ENCODE data around the gene PREX1.
A peak's percentile ranks its signal among the peaks of the same experiment; 100 is the strongest.
"Not testable (repeated sequence)": the region's sequence is repeated elsewhere in the genome, so short reads cannot be mapped to it uniquely, and the experiment has no call there.

The PREX1 gene

DNA sequence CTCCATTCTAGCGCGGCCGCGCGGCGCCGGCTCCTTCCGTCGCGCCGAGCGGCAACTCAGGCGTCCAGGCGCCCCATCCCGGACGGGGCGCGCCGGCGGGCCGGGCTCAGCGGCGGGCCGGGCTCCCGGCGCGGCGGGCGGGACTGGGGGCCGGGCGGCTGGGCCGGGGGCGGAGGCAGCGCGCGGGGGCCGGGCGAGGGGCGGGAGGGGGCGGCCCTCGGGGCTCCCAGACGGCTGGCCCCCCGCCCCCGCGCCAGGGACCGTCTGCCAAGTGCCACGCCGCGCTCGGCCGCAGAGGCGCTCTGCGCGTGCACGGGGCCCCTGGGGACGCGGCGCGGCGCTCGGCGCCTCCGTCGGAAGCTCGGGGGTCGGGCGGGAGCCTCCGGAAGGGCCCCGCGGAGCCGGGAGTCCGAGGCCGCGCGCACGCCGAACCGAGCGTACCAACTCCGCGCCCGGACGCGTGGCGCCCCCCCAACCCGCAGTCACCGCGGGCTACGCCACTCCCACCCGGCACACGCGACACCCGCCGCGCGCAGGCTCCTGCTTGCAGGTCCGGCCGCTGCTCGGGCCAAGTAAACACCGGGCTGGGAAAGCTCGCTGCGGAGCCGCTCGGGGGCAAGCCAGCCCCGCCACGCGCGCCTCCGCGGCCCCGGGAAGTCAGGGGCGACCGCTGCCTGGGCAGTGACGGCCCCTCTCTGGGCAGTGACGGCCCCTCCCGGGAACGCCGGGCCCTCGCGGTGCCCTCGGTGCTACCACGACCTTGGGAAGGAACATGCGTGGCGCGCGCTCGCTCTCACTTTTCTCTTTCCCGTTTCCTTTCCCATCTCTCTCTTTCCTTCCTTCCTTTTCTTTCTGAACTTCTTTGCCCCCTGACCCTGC, at the start of gene PREX1:
PREX1 (minus strand) TSS at position 145 of the 879 bp plus-strand sequence; CDS start at position 6, 139 bp downstream.
- DNase-seq (ENCODE audit: low spot score): peak; percentile 99
- TF ChIP-seq CTCF (IDR thresholded peaks at IDR 0.05; ENCODE audit: extremely low read depth, missing control alignments): no peak

- no peak for TF ChIP-seq CTCF (IDR thresholded peaks at IDR 0.05; ENCODE audit: extremely low read depth, missing control alignments)
- peak; percentile 36 for DNase-seq (ENCODE audit: low spot score)
Measured at GRCh38 chr20:48877304-48877703, 49.5 kb upstream of the PREX1 start.

DNA sequence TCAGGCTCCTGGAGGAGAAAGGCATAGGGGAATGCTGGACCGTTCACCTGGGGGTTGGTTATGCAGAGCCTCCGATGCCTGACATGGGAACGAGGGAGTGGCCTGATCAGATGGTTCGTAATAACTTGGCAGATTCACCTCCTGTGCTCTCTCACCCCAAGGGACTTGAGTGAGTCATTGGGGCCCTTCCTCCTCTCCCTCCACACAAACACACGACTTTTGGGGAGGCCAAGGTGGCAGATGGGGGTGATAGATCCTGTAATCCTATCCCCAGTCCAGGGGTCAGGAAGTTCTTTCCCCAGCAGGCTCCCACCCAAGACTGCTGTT, 48.1 kb upstream of the PREX1 start:
- TF ChIP-seq CTCF (IDR thresholded peaks at IDR 0.05; ENCODE audit: extremely low read depth, missing control alignments): no peak
- no peak for DNase-seq (ENCODE audit: low spot score)

DNA sequence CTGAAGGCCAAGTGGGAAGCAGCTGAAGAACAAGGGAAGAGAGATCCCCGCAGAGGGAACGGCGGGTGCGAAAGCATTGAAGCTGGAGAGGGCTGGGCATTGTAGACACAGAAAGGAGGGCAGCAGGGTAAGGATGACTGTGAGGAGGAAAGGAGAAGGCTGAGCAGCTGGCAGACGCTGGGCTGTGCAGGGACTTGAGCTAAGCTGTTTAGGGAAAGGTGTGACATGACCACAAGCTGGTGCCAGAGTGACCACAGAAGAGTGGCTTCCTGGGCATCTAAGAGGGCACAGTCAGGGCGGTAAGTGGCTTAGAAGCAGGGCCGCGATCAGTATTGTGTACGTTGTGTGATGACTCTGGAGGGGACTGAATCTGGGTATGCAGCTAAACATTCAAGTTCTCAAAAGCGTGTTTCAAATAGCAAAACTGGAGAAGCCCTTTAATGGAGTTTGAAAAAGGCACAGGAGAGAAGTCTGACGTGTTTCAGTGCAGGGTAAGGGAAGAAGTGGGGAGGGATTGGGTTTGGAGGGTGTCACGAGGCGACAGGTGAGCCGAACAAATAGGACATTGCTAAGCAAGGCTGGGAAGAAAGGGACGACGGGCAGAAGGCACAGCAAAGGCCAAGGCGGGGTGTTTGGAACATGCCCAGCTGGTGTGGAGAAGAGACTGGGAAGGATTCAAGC, 47.6 kb upstream of the PREX1 start:
- DNase-seq (ENCODE audit: low spot score): no peak
- TF ChIP-seq CTCF (IDR thresholded peaks at IDR 0.05; ENCODE audit: extremely low read depth, missing control alignments): no peak

DNA sequence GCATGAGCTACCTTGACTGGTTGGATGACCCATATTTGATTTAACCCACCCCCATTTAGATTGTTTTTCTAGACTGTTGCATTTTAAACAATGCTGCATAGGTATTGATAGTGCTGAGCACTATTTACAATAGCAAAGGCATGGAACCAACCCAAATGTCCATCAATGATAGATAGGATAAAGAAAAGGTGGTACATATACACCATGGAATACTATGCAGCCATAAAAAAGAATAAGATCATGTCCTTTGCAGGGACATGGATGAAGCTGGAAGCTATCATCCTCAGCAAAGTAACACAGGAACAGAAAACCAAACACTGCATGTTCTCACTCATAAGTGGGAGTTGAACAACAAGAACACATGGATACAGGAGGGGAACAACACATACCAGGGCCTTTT, 41.6 kb upstream of the PREX1 start:
- not testable (repeated sequence) for DNase-seq (ENCODE audit: low spot score)

DNA sequence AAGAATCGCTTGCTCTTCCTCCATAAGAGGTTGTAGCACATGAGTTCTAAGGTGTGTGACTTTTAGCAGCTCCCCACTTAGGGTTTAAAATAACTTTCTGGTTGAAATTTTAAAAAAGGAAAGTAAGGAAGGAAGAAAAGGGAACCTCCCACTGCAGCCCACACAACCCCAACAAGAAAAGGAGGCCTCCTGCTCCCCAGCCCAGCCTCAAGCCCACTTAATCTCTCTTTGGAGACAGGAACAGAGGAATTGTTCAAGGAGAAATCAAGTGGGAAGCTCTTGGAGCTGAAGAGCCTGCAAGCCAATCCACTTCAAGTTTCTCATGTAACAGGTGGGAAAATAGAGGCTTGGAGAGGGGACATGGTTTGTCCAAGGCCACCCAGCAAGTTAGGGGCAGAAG, 39.1 kb upstream of the PREX1 start:
- TF ChIP-seq CTCF (IDR thresholded peaks at IDR 0.05; ENCODE audit: extremely low read depth, missing control alignments): no peak

DNA sequence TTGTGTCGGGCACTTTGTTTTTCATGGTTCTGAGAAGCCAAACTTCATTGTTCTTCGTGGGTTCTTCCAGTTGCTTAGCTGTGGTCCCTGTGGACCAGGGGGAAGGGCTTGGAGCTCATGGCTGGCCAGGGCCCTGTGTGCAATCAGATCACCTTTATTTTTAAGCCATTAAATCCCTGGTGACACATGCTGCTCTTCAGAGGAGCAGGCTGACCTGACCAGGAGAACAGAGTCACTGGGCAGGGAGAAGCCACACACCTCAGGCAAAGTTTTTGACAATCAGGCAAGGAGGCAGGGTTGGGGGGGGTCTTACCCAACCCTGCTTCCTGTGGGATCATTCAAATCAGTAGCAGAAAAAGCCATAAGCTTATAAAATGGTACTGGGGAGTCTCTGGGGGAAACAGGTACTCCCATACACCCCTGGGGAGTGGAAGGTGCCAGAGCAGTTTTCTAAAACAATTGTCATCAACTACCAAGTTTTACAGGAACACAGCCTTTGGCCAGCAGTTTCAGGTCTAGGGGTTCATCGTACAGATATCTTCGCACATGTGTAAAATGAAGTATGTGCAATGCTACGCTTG, 37.0 kb upstream of the PREX1 start:
- no peak for DNase-seq (ENCODE audit: low spot score)
- TF ChIP-seq CTCF (IDR thresholded peaks at IDR 0.05; ENCODE audit: extremely low read depth, missing control alignments): no peak

More for the DNA sequence above, 39.1 kb upstream of the PREX1 start:
- no peak for DNase-seq (ENCODE audit: low spot score)

Data from GM20000 (cell line).